ENCODE results near the gene TMEM121.
"Not testable (repeated sequence)": the region's sequence is repeated elsewhere in the genome, so short reads cannot be mapped to it uniquely, and the experiment has no call there.

The TMEM121 gene

DNA sequence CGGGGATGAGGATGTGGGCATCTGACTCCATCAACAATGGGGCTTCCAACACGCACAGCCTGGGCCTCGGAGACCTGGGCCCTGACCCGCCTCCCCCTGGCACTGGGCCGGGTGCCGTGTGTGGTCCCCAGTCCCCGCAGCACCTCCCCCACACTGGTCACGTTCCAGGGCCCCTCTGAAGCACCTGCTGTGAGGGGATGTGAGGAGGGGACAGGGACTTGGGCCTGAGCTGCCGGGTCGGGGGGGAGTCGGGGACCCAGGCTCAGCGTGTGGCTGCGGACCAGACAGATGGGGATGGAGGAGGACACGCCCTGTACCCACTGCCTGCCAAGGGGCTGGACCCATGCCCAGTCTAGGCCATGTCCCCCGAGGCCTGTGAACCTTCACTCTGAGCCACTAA, 45.7 kb downstream of the TMEM121 start:
- DNase-seq = not testable (repeated sequence)

DNA sequence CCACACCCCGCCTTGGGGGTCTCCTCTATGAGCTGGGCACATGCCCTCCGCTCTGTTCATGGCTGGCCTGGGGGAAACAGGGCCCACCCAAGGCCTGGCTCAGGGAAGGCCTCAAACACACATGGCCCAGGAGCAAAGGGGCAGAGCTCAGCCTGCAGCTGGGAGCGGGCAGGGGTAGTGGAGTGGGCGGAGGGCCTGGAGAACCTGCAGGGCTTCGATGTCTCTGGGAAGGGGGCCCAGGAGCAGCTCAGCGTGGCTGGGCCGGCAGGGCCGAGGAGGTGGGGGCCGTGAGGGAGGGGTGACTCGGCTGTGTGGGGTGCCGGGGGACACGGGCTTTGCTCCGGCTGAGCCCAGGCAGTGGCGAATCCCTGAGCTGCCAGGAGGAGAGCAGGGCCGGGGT, 47.5 kb downstream of the TMEM121 start:
- DNase-seq = not testable (repeated sequence)

DNA sequence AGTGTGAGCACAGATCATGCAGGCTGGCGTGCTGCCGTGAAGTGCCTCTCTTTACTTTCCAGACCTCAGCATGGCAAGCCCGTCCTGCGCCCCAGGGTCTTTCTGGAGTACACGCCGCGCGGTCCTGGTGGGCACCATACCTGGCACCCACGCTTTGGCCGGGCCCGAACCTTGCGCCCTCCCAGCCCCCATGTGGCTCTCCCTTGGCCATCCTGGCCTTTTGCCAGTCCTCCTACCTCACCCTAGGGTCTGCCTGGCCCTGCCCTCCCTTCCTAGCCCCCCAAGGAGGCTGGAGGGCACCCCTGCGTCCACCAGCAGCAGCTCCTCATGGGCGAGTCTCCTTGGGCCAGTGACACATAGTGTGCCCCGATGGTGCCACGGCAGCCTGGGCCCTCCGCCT, 48.0 kb downstream of the TMEM121 start:
- not testable (repeated sequence) for DNase-seq

DNA sequence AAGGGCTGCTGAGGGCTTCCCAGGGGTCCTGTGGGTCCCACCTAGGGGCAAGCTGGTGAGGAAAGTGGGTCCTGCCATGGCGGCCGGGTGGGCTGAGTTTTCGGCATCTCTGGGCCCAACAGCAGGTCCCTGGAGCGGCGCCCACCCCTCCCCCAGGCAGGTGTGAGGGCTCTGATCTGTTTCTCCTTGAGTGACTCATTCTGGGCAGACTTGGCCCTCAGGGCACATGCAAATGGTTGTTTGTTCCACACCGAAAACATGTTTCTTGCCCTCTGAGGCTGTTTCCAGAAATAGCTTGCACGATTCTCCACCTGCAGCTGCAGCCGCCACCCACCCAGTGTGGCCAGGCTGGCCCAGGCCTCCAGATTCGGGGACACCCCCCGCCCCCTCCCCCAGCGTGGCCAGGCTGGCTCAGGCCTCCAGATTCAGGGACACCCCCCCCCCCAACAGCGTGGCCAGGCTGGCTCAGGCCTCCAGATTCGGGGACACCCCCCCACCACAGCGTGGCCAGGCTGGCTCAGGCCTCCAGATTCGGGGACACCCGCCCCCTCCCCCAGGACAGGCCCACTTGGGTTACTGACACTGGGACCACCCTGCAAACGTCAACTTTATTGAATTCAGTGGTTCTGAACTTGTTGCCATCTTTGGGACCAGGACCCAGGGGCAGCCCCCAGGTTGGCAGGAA, 48.8 kb downstream of the TMEM121 start:
- not testable (repeated sequence) for DNase-seq

DNA sequence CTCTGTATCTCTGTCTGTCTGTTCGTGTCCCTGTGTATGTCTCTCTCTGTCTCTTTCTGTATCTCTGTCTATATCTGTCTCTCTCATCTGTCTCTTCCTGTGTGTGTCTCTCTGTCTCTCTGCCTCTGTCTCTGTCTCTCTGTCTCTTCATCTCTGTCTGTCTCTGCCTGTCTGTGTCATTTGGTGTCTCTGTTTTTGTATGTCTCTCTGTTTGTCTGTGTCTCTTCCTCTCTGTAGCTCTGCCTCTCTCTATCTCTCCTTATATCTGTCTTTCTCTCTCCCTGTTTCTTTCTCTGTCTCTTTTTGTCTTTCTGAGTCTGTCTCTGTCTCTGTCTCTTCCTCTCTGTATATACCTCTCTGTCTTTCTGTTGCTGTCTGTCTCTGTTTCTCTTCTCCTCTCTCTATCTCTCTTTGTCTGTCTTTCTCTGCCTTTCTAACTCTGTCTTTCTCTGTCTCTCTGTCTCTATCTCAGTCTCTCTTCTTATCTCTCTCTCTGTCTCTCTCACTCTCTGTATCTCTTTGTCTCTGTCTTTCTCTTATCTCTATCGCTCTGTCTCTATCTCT, 50.2 kb downstream of the TMEM121 start:
- no peak for DNase-seq

DNA sequence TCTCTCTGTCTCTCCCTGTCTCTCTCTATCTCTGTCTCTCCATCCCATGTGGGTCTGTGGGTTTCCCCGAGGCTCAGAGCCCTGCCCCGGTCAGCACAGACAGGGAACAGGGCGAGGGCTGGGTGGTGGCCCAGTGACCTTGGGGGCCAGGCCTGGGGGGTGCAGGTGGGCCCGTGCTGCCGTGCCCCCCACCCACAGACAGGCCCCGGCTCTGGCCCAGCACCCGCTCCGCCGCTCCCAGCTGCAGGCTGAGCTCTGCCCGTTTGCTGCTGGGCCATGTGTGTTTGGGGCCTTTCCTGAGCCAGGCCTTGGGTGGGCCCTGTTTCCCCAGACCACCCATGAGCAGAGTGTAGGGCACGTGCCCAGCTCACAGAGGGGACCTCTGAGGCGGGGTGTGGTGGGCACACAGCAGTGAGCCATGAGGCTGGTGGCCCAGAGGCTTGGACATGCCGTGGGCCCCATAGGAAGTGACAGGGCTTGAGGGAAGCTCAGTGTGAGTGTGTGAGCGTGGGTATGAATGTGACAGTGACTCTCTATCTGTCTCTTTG, 51.0 kb downstream of the TMEM121 start:
- DNase-seq = no peak

DNA sequence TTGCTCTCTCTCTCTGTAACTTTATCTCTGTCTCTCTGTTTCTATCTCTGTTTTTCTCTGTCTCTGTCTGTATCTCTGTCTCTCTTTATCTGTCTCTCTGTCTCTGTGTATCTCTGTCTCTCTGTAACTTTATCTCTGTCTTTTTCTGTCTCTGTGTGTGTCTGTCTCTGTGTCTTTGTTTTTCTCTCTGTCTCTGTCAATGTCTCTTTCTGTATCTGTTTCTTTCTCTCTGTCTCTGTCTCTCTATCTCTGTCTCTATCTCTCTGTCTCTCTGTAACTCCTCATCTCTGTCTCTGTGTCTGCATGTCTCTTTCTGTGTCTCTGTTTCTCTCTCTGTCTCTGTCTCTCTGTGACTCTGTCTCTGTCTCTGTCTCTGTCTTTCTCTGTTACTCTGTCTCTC, 51.7 kb downstream of the TMEM121 start:
- no peak for DNase-seq

DNA sequence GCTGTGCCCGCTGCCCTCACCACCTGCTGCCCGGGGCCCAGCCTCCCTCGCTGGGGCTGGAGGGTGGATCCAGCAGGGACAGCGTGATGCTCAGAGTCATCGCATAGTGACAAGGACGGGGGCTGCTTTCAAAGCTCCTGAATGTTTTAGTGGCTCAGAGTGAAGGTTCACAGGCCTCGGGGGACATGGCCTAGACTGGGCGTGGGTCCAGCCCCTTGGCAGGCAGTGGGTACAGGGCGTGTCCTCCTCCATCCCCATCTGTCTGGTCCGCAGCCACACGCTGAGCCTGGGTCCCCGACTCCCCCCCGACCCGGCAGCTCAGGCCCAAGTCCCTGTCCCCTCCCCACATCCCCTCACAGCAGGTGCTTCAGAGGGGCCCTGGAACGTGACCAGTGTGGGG, 52.8 kb downstream of the TMEM121 start:
- DNase-seq = not testable (repeated sequence)
